Stromal cell of bone marrow (primary cell): ENCODE data around the gene PHYHIPL.
"Not testable (repeated sequence)": the region's sequence is repeated elsewhere in the genome, so short reads cannot be mapped to it uniquely, and the experiment has no call there.

Experiments
- DNase-seq: peaks from one replicate; pipeline ENCODE4 v3.0.0-alpha.2; 2012; ENCODE audit warnings: low read depth

Gene PHYHIPL

DNA sequence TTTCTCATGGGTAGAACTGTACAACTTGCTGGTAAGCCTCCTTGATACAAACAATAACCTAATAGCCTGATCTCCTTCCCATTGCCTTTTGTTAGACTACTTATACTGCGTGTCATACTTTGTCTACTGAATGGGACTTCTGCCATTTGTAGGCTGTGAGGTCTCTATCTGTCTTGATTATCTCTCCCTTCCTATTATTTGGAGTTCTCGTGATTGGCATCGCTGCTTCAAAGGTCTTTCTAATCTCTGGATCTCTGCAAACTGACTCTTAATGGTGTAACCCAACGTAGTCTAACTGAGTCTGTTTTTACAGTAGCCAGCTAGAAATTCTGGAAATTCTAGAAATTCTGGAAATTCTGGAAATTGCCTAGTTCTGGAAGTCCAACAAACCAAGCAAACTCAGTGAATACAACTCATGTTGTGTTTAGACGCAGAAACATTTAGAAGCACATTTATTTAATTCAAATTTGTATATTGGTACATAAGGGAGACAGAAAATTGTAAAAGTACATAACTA lies 29.8 kb downstream of the PHYHIPL start:
- DNase-seq = no peak

DNA sequence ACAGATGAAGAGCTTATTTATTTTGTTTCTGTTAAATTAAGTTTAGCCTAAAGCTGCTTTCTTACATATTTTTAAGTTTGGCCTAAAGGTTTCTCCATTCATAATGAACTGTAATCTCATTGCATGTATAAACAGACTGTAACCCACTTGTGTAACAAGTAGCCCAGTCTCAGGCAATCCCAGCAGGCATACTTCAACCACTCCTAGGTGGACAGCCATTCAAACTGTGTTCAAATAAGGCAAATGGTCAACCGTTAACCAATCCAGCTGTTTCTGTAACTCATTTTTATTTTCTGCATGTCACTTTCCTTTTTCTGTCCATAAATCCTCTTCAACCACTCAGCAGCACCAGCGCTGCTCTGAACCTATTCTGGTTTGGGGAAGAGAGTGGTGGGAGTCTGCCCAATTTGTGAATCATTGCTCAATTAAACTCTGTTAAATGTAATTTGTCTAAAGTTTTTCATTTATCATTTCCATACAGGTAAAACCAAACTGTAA lies 35.9 kb downstream of the PHYHIPL start:
- no peak for DNase-seq

DNA sequence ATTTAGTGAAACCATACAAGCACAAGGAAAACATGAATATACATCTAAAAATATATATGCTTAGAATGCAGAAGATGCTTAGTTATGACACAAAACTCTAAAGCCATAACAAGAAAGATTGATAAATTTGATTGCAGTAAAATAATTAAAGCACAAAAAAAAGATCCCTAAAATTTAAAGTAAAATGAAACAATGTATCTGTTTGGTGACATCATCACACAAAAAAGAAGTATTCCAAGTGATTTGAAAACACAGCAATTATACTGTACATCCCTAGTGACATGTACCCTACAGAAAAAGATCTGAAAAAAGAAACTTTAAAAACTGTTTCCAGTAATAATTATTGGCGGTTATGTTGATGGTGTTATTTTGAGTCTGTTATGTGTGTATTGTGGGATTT lies 37.7 kb downstream of the PHYHIPL start:
- no peak for DNase-seq

DNA sequence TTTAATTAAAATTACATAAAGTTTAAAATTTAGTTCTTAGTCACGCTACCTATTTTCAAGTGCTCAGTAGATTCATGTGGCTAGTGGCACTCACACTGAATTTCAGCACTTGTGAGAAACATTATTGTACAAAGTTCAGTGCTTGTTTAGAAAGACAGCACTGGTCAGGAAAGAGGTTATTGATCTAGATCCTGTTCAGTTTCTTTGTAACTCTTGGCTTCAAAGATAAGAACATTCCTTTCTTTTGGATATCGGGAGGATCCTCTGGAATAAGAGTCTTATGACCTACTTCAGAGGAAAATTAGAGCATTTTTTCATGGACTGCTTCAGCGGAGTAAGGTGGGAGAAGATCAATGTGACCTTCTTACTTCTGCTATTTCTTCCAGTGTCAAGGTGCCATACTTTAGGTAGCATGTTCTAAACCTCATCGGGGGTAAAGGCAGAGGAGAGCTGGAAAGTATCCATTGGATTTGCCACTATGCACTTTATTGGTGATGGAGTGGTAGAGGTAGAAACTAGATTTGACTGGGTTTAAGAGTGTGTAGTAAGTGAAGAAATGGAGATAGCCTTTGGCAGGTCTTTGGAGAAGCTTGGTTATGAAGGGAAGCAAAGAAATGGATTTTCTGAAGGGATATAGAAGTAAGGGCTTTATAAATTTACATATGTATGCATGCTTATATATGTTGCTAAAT lies 39.9 kb downstream of the PHYHIPL start:
- no peak for DNase-seq

DNA sequence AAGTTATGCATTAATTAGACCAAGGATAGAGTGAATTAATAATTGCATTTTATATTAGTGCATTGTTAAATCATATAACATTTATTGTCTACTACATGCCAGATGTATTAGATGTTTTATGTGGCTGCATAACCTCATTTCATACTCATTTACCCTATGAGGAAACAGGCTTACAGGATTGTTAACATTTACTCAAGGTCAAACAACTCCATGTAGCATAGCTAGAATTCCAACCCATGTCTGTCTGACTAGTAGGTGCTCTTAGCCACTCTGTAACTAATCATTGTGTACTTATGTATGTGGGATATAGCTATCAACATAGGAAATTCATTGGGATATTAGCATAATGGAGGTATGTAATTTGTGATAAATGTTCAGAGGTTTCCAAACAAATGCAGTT lies 46.3 kb downstream of the PHYHIPL start:
- DNase-seq = no peak

DNA sequence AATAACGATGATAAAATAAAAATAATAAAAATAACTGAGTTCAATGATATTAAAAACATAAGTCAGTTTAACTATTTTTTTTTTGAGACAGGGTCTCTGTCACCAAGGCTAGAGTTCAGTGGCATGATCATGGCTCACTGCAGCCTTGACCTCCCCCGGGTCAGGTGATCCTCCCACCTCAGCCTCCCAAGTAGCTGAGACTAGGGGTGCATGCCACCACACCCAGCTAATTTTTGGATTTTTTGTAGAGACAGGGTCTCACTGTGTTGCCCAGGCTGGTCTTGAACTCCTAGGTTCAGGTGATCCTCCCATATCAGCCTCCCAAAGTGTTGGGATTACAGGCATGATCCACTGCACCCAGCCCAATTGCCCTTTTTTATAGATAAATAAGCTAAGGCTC lies 47.2 kb downstream of the PHYHIPL start:
- not testable (repeated sequence) for DNase-seq

DNA sequence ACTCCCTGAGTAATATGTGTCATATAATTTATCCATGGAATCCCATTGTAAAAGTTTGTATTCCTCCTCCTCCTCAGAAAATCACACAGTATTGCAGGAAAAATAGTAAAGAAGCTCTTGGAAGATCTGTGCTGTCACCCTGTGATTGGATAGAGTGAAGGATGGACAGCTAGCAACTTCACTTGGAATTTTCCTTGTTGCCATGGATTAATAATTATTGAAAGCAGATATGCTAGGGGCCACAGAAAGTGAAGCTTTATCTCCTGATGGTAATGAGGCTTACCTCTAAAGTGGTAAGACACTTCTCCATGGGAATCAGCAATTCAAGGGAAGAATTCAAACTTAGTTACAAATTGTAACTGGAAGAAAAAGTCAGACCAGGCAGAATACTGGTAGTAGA lies 48.8 kb downstream of the PHYHIPL start:
- no peak for DNase-seq

DNA sequence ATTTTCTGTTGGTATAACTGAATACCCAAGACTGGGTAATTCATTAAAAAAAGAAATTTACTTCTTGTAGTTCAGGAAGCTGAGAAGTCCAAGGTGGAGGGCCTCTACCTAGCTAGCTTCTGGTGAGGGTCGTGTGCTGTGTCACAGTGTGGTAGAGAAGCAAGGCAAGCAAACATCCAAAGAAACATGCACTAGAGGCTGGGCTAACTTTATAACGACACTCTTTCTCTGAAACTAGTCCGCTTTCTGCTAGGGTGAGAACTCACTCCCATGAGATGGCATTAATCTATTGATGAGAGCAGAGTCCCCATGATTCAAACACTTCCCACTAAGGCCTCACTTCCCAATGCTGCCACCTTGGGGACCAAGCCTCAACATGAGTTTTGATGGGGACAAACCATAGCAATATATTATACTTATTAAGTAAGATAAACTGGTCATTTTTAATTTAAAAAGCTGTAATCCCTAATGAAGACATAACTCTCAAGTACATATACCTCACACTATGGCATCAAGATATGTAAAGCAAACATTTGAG lies 50.8 kb downstream of the PHYHIPL start:
- DNase-seq = no peak

DNA sequence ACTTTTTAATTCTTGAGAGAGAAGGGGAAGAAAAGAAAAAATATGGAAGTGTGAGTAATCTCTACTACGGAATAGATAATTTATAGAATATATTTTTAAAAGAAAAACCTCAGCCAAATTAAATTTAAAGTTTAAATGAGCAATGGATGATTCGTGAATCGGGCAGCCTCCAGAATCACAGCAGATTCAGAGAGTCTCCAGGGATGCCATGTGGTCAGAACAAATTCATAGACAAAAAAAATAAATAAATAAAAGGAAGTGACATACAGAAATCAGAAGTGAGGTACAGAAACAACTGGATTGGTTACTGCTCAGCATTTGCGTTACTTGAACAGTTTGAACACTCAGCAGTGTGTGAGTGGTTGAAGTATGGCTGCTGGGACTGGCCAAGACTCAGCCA lies 53.0 kb downstream of the PHYHIPL start:
- peak; percentile 37 for DNase-seq

DNA sequence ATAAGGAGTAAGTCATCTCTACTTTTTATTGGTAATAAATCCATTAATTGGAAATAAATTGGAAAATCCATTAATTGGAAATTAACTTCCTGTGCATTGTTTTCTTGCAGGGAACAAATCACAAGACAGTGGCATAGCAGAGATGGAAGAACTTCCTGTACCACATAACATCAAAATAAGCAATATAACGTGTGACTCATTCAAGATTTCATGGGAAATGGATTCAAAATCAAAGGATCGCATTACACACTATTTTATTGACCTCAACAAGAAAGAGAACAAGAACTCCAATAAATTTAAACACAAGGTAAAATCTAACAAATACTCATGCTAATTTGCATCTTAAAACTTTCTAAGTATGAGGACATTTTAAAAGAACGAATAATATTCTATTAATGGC lies 57.8 kb downstream of the PHYHIPL start:
- no peak for DNase-seq

DNA sequence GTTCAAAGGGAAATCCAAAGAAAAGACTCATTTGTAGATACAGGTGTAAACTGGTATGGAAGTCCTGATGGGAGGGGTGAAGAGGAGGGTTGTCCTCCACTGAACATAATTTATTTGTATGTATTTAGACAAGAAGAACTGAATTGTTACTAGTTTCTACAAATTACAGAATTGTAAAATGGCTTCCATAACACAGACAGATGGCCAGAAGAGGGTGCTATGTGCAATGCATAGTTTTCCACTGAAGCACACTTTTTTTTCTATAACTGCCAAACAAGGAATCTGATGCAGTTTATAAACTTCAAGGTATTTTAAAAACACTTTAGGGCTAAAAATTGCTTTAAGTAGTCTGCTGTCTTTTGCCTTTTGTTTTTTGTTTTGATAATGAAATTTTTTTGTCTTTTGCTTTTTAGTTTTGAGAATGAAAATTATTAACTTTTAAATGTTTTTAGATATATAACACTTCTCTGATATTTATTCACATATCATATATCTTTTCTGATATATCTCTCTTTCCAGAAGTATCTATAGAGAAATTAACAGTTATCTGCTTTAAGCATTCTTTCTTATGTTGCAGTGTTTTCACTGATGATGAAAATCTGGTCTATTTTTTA lies 58.5 kb downstream of the PHYHIPL start:
- DNase-seq = peak; percentile 30

DNA sequence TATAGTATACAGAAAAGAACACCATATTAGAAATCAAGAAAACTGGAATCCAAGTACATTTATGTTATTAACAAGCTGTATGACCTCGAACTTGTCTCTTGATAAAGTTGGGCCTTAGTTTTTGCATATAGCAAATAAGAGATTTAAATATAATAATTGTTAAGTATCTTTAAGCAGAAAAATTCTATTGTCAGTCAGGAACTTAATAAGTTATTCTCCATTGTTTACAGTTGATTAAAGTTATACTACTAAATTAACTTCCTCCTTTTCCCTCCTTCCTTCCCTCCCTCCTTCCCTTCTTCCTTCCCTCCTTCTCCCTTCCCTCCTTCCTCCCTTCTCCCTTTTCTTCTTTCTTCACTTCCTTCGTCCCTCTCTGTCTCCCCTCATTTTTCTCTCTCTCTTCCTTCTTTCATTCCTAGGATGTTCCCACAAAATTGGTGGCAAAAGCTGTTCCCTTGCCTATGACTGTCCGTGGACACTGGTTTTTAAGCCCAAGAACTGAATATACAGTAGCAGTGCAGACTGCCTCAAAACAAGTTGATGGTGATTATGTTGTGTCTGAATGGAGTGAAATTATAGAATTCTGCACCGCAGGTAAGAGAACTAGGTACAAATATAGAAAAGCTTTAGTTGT lies 59.7 kb downstream of the PHYHIPL start:
- DNase-seq = no peak

DNA sequence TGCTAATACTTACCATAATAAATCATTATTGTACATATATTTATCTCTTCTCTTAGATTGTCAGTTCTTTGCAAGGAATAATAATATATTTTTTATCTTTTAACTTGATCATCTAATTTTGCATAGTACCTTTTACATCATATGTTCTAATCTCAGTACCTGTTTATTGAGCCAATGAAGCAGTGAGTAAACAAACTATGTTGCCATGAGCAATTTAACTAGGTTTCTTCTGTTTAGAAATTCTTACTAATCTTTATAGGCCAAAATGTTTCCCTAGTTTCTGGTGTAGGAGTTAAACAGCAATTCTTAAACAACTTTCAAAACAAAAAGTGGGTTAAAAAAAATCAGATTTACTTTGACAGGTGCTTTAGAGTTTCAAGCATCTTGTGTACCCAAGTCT lies 61.3 kb downstream of the PHYHIPL start:
- DNase-seq = no peak

DNA sequence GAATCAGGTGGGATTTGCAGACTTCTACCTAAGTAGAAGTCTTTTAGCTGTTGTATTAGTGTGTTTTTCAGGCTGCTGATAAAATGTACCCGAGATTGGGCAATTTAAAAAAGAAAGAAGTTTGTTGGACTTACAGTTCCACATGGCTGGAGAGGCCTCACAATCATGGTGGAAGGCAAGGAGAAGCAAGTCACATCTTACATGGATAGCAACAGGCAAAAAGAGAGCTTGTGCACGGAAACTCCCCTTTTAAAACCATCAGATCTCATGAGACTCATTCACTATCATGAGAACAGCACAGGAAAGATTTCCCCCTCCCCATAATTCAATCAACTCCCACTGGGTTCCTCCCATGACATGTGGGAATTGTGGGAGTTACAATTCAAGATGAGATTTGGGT lies 62.7 kb downstream of the PHYHIPL start:
- not testable (repeated sequence) for DNase-seq

DNA sequence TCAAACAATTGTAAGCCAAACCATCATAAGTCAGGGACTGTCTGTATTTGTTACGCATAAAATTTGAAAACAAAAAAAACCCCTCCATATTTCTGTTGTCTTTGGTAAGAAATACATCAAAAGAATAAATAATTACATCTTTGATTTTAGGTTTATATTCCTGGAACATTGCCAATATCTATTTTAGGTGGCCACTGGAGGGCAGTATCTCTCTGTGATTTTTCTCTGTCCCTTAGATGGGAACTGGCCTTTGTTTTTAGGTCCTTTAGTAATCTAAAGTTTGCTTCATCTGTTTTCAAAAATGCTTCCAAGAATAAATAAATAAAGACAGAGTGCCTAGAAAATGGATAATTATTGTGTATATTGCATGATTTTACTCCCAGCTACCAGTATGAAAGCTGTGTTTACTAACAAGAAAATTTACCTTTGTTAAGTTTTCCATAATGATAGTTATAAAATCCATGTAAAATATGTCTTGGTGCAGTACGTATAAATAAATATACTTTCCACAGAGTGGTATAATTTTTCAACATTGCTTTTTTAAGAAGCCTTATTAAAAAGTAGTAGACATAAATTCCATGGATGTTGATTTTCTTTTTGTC lies 64.2 kb downstream of the PHYHIPL start:
- peak; percentile 31 for DNase-seq

DNA sequence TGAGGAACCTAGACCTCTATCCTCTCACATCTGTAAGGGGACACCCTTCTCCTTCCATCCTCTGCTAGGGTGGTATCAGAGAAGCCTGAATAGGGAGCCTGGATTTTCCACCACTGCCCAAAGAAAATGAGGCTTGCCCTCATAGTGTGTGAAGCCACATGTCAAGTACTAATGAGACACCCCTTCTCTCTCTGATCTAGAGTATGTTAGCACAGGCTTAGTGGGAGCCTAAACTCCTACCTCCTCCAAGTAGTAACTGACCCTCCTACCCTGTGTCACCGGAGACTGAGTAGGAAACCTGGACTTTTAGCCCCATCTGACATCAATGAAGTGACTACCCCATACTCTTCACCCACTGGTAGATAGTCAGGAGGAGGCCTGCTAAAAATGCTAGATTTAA lies 65.6 kb downstream of the PHYHIPL start:
- DNase-seq = no peak

DNA sequence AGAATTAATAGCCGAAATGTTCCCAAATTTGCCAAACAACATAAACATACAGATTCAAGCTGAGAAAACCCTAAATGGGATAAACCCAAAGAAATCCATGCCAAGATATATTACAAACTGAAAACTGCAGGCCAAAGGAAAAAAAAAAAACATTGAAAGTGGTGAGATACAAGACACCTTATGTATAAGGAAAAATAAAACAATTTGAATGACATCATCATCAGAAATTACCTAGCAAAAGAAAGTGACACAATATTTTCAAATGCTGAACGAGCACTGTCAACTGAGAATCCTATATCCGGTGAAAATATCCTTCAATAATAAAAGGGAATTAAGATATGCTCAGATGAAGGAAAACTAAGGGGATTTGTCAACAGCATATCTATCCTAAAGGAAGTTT lies 66.5 kb downstream of the PHYHIPL start:
- DNase-seq = no peak

DNA sequence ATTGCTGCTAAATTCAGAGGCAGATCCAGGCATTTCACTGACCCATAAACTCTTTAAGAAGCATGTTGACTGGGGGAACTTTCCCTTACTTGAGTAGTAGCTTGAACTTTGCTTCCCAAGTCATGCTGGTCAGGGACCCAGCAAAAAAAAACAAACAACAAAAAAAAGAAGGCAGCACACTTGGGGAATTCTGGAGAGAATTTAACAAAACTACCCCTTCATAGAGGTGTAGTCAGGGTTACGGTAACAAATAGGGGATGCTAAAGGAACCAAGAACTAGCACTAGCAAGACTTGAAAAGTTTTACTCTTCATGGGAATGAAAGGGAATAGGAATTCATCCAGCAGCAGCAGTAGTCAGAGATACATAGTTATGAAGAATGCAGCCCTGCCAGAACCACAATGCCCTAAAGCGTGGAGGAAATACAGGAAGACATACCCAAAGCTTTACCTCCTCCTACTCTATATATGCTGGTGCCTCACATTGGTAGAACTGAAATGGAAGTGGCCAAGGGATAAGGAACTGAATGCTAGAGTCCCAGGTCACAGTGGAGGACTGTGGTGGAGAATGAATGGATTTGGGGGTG lies 67.3 kb downstream of the PHYHIPL start:
- no peak for DNase-seq

DNA sequence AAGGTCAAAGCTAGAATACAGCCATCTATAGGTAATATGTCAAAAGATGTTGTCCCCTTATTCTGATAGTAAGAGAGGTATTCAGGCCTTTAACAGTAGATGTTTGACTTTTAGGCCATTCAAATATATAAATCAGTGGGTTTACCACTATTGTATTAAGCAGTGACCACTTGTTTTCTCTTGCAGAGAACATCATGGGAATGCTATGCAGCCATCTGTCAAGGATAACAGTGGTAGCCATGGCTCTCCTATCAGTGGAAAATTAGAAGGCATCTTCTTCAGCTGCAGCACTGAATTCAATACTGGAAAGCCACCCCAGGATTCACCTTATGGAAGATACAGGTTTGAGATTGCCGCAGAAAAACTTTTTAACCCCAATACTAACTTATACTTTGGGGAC lies 68.4 kb downstream of the PHYHIPL start:
- DNase-seq = no peak

DNA sequence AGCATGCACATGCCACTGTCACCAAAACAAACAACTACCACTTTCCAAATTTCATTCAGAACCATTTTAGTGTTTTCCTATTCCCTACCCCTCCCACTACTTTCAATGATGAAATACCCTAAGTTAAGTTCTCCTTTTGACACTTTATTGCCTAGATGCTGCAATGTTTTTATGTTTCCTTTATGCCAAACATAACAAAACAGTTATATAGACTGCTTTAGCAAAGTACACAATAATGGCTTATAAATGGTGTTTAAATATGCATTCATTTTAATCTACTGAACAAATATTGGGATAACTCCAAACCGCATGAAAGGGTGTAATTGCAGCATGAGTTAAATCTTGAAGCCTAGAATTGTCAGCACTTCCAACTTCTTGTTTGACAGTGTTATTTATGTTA lies 69.2 kb downstream of the PHYHIPL start:
- DNase-seq = no peak

DNA sequence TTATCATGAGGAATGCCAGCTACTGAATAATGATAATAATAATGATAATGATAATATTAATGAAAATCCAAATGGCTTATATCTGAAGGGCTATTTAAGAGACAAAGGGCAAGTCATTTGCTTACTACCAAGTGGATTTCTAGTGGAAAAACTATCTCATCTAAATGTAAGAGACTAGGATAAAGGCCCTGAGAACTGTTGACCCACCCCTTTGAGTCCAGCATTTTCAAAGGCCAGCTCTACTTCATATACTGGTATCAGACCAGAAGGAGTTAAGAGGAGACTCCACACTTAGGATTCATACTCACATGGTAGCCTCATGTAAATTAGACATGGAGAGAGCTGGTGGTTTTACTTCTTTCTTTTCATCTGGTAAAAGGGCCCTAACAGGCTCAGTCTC lies 76.0 kb downstream of the PHYHIPL start:
- no peak for DNase-seq

DNA sequence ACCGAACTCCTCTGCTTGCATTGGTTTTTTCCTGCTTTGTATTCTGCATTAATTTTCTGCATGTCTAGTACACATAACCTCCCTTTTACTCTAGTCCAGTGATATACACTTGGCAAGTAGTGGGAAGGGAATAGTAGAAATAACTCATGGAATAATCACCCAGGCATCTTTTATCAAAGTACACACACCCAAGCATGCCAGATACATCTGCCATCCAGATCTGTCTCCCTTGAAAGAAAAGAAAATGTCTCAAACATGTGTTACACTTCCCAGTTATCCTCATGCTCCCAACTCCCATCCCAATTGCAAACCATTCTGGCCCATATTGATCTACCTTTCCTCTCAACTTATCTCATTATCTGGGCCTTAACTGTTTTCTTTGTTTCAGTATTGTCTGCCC lies 79.0 kb downstream of the PHYHIPL start:
- no peak for DNase-seq
